Measurements from ENCODE around the gene FRMD4A.

DNA sequence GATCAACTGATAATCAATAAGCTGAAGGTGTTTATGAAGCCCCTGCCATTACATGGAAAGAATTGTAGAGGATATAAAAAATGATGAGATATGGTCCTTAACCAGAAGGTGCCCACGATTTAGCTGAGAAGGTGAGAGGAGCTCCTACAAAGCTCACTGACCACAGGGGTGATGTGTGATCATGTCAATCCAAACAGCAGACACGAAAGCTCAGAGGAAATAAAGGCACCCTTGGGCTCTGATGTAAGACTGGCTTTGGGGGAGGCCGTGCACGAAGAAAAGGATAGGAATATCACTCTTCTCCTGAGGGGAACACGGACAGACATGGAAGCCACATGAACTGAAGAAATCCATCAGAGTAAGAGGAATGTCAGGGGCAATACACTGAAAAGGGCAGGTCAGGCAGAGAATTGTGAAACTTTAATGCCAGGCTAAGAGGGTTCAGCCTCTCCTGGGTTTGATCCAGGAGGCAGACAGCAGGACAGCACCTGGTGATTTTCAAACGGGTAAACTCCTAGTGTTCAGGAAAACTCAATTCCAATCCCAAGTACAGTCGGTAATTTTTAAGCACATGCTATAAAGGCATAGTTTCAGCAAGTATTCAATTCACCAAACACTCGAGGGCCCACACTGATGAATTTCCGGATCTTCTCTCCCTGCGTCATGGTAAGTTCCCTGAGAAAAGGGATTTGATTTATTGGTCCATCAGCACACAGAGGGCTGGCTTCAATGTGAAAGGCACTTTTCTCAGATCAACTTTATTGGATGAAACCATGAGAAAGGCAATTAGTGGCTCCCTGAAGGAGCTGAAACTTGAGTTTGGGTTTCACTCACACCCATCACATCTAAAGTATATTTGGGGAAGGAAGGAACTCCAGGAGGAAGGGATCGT, 580.2 kb downstream of the FRMD4A start:
- TF ChIP-seq, protein P1, sequence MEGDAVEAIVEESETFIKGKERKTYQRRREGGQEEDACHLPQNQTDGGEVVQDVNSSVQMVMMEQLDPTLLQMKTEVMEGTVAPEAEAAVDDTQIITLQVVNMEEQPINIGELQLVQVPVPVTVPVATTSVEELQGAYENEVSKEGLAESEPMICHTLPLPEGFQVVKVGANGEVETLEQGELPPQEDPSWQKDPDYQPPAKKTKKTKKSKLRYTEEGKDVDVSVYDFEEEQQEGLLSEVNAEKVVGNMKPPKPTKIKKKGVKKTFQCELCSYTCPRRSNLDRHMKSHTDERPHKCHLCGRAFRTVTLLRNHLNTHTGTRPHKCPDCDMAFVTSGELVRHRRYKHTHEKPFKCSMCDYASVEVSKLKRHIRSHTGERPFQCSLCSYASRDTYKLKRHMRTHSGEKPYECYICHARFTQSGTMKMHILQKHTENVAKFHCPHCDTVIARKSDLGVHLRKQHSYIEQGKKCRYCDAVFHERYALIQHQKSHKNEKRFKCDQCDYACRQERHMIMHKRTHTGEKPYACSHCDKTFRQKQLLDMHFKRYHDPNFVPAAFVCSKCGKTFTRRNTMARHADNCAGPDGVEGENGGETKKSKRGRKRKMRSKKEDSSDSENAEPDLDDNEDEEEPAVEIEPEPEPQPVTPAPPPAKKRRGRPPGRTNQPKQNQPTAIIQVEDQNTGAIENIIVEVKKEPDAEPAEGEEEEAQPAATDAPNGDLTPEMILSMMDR (IDR thresholded peaks at IDR 0.05) = no peak
- no peak for TF ChIP-seq POLR2A (IDR thresholded peaks at IDR 0.05)

Measured in upper lobe of left lung (tissue), 4 donors.